ENCODE data around the gene FRAT2. TPM values are rescaled to one million over a fixed set of nuclear protein-coding genes. Genes with fewer than 3 reads are reported as not detected.

Gene FRAT2
- total and polyA plus RNA-seq, 4 donors, result 3.0 to 8.6 (median 6.2) TPM

GRCh38 chr10:97372233-97372875, 37.8 kb upstream of the FRAT2 start:
- intact Hi-C loops (cut with DNase I), result no loop called here
- Histone ChIP-seq H3K27ac (ENCODE audit: low read depth in 1 of 2, low read length in 2 of 2) (no peak overlapping the region), H3K9me3 (ENCODE audit: control insufficient read depth, low read length) (no peaks in the 10 kb centered on the region), H3K4me3 (ENCODE audit: low read length in 2 of 2) (no peak overlapping the region), H3K4me1 (ENCODE audit: control insufficient read depth in 1 of 2, insufficient read depth in 2 of 2, low read length in 2 of 2) (no peaks in the 10 kb centered on the region), H3K27me3 (ENCODE audit: control insufficient read depth in 1 of 2, insufficient read depth in 2 of 2, low read length in 1 of 2) (no peaks in the 10 kb centered on the region), H3K36me3 (ENCODE audit: control insufficient read depth in 1 of 2, insufficient read depth in 2 of 2, low read length in 1 of 2) (peaks cover 0 to 17% of the 10 kb centered on the region in 2 donors)
- DNase-seq (no peak), ATAC-seq (ENCODE audit: low FRiP score) (no peak)
- WGBS, 2 donors, result 90 to 94% methylated on average over 7 of the region's 7 CpGs

- H3K9me3 ChIP-seq (ENCODE audit: control insufficient read depth, low read length), result no peaks in the 10 kb centered on the region
- intact Hi-C loops (cut with DNase I), result no loop called here
- H3K4me1 ChIP-seq (ENCODE audit: control insufficient read depth in 1 of 2, insufficient read depth in 2 of 2, low read length in 2 of 2), result no peaks in the 10 kb centered on the region
- no peak overlapping the region for H3K27ac ChIP-seq (ENCODE audit: low read depth in 1 of 2, low read length in 2 of 2)
- no peak for DNase-seq
- H3K27me3 ChIP-seq (ENCODE audit: control insufficient read depth in 1 of 2, insufficient read depth in 2 of 2, low read length in 1 of 2), result no peaks in the 10 kb centered on the region
- no peak overlapping the region for H3K4me3 ChIP-seq (ENCODE audit: low read length in 2 of 2)
- H3K36me3 ChIP-seq (ENCODE audit: control insufficient read depth in 1 of 2, insufficient read depth in 2 of 2, low read length in 1 of 2), result peaks cover 0 to 17% of the 10 kb centered on the region in 2 donors
- 91 to 93% methylated on average over 7 of the region's 7 CpGs for WGBS, 2 donors
- ATAC-seq (ENCODE audit: low FRiP score), result no peak
Observed at GRCh38 chr10:97371696-97372095, 37.2 kb upstream of the FRAT2 start.

- WGBS, 2 donors, result 92 to 96% methylated on average over 12 of the region's 12 CpGs
- no peaks in the 10 kb centered on the region for H3K4me1 ChIP-seq (ENCODE audit: control insufficient read depth in 1 of 2, insufficient read depth in 2 of 2, low read length in 2 of 2)
- DNase-seq (no peak), ATAC-seq (ENCODE audit: low FRiP score) (no peak)
- H3K9me3 ChIP-seq (ENCODE audit: control insufficient read depth, low read length), result no peaks in the 10 kb centered on the region
- H3K4me3 ChIP-seq (ENCODE audit: low read length in 2 of 2), result no peak overlapping the region
- H3K27me3 ChIP-seq (ENCODE audit: control insufficient read depth in 1 of 2, insufficient read depth in 2 of 2, low read length in 1 of 2), result no peaks in the 10 kb centered on the region
- H3K27ac ChIP-seq (ENCODE audit: low read depth in 1 of 2, low read length in 2 of 2), result no peak overlapping the region
- intact Hi-C loops (cut with DNase I), result no loop called here
- peaks cover 0 to 15% of the 10 kb centered on the region in 2 donors for H3K36me3 ChIP-seq (ENCODE audit: control insufficient read depth in 1 of 2, insufficient read depth in 2 of 2, low read length in 1 of 2)
Observed at GRCh38 chr10:97367126-97367649, 32.7 kb upstream of the FRAT2 start.

GRCh38 chr10:97366572-97366971, 32.0 kb upstream of the FRAT2 start:
- no peak overlapping the region for H3K27ac ChIP-seq (ENCODE audit: low read depth in 1 of 2, low read length in 2 of 2)
- H3K9me3 ChIP-seq (ENCODE audit: control insufficient read depth, low read length), result no peaks in the 10 kb centered on the region
- no peaks in the 10 kb centered on the region for H3K4me1 ChIP-seq (ENCODE audit: control insufficient read depth in 1 of 2, insufficient read depth in 2 of 2, low read length in 2 of 2)
- DNase-seq (no peak), ATAC-seq (ENCODE audit: low FRiP score) (no peak)
- no peaks in the 10 kb centered on the region for H3K27me3 ChIP-seq (ENCODE audit: control insufficient read depth in 1 of 2, insufficient read depth in 2 of 2, low read length in 1 of 2)
- no peak overlapping the region for H3K4me3 ChIP-seq (ENCODE audit: low read length in 2 of 2)
- peaks cover 0 to 10% of the 10 kb centered on the region in 2 donors for H3K36me3 ChIP-seq (ENCODE audit: control insufficient read depth in 1 of 2, insufficient read depth in 2 of 2, low read length in 1 of 2)
- 90 to 92% methylated on average over 11 of the region's 11 CpGs for WGBS, 2 donors
- intact Hi-C loops (cut with DNase I), result no loop called here

GRCh38 chr10:97365761-97366351, 31.3 kb upstream of the FRAT2 start:
- Histone ChIP-seq H3K9me3 (ENCODE audit: control insufficient read depth, low read length) (no peaks in the 10 kb centered on the region), H3K27me3 (ENCODE audit: control insufficient read depth in 1 of 2, insufficient read depth in 2 of 2, low read length in 1 of 2) (no peaks in the 10 kb centered on the region), H3K4me1 (ENCODE audit: control insufficient read depth in 1 of 2, insufficient read depth in 2 of 2, low read length in 2 of 2) (no peaks in the 10 kb centered on the region), H3K4me3 (ENCODE audit: low read length in 2 of 2) (no peak overlapping the region), H3K36me3 (ENCODE audit: control insufficient read depth in 1 of 2, insufficient read depth in 2 of 2, low read length in 1 of 2) (peaks cover 0 to 8% of the 10 kb centered on the region in 2 donors), H3K27ac (ENCODE audit: low read depth in 1 of 2, low read length in 2 of 2) (no peak overlapping the region)
- 94% methylated on average over 19 of the region's 19 CpGs for WGBS, 2 donors
- DNase-seq, result no peak
- ATAC-seq (ENCODE audit: low FRiP score), result no peak
- intact Hi-C loops (cut with DNase I), result no loop called here

- Histone ChIP-seq H3K27ac (ENCODE audit: low read depth in 1 of 2, low read length in 2 of 2) (no peak overlapping the region), H3K9me3 (ENCODE audit: control insufficient read depth, low read length) (no peaks in the 10 kb centered on the region), H3K36me3 (ENCODE audit: control insufficient read depth in 1 of 2, insufficient read depth in 2 of 2, low read length in 1 of 2) (peaks cover 0 to 3% of the 10 kb centered on the region in 2 donors), H3K27me3 (ENCODE audit: control insufficient read depth in 1 of 2, insufficient read depth in 2 of 2, low read length in 1 of 2) (no peaks in the 10 kb centered on the region), H3K4me1 (ENCODE audit: control insufficient read depth in 1 of 2, insufficient read depth in 2 of 2, low read length in 2 of 2) (no peaks in the 10 kb centered on the region), H3K4me3 (ENCODE audit: low read length in 2 of 2) (no peak overlapping the region)
- WGBS, 2 donors, result 96 to 98% methylated on average over 4 of the region's 4 CpGs
- ATAC-seq (ENCODE audit: low FRiP score), result no peak
- no peak for DNase-seq
- intact Hi-C loops (cut with DNase I), result no loop called here
Observed at GRCh38 chr10:97363071-97363470, 28.5 kb upstream of the FRAT2 start.

- Histone ChIP-seq H3K27me3 (ENCODE audit: control insufficient read depth in 1 of 2, insufficient read depth in 2 of 2, low read length in 1 of 2) (no peaks in the 10 kb centered on the region), H3K4me3 (ENCODE audit: low read length in 2 of 2) (no peak overlapping the region), H3K4me1 (ENCODE audit: control insufficient read depth in 1 of 2, insufficient read depth in 2 of 2, low read length in 2 of 2) (no peaks in the 10 kb centered on the region), H3K36me3 (ENCODE audit: control insufficient read depth in 1 of 2, insufficient read depth in 2 of 2, low read length in 1 of 2) (peaks cover 0 to 3% of the 10 kb centered on the region in 2 donors), H3K27ac (ENCODE audit: low read depth in 1 of 2, low read length in 2 of 2) (no peak overlapping the region), H3K9me3 (ENCODE audit: control insufficient read depth, low read length) (no peaks in the 10 kb centered on the region)
- intact Hi-C loops (cut with DNase I), result no loop called here
- ATAC-seq (ENCODE audit: low FRiP score) (no peak), DNase-seq (no peak)
- WGBS, 2 donors, result 78 to 79% methylated on average over 11 of the region's 11 CpGs
Observed at GRCh38 chr10:97362310-97363033, 27.9 kb upstream of the FRAT2 start.

- no peak overlapping the region for H3K27ac ChIP-seq (ENCODE audit: low read depth in 1 of 2, low read length in 2 of 2)
- H3K27me3 ChIP-seq (ENCODE audit: control insufficient read depth in 1 of 2, insufficient read depth in 2 of 2, low read length in 1 of 2), result no peaks in the 10 kb centered on the region
- no peak overlapping the region for H3K4me3 ChIP-seq (ENCODE audit: low read length in 2 of 2)
- no peaks in the 10 kb centered on the region for H3K4me1 ChIP-seq (ENCODE audit: control insufficient read depth in 1 of 2, insufficient read depth in 2 of 2, low read length in 2 of 2)
- H3K36me3 ChIP-seq (ENCODE audit: control insufficient read depth in 1 of 2, insufficient read depth in 2 of 2, low read length in 1 of 2), result peaks cover 0 to 3% of the 10 kb centered on the region in 2 donors
- intact Hi-C loops (cut with DNase I), result no loop called here
- no peaks in the 10 kb centered on the region for H3K9me3 ChIP-seq (ENCODE audit: control insufficient read depth, low read length)
- DNase-seq, result no peak
- WGBS, 2 donors, result 75 to 81% methylated on average over 11 of the region's 11 CpGs
- no peak for ATAC-seq (ENCODE audit: low FRiP score)
Observed at GRCh38 chr10:97361537-97361901, 27.0 kb upstream of the FRAT2 start.
